Measurements from ENCODE around the gene KY.

- TF ChIP-seq, protein P1, sequence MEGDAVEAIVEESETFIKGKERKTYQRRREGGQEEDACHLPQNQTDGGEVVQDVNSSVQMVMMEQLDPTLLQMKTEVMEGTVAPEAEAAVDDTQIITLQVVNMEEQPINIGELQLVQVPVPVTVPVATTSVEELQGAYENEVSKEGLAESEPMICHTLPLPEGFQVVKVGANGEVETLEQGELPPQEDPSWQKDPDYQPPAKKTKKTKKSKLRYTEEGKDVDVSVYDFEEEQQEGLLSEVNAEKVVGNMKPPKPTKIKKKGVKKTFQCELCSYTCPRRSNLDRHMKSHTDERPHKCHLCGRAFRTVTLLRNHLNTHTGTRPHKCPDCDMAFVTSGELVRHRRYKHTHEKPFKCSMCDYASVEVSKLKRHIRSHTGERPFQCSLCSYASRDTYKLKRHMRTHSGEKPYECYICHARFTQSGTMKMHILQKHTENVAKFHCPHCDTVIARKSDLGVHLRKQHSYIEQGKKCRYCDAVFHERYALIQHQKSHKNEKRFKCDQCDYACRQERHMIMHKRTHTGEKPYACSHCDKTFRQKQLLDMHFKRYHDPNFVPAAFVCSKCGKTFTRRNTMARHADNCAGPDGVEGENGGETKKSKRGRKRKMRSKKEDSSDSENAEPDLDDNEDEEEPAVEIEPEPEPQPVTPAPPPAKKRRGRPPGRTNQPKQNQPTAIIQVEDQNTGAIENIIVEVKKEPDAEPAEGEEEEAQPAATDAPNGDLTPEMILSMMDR (IDR thresholded peaks at IDR 0.05), result peak; percentile 66 to 95 (median 88)
- TF ChIP-seq POLR2A (IDR thresholded peaks at IDR 0.05), result no peak
These were observed 49.9 kb downstream of the KY start for GRCh38 chr3:134600685-134601463.
